ENCODE data around the gene PKD1.

- TF ChIP-seq POLR2A (IDR thresholded peaks at IDR 0.05; ENCODE audit: low read depth, low read length) (no peak), POLR2AphosphoS5 (IDR thresholded peaks at IDR 0.05; ENCODE audit: low read depth, low read length) (no peak), TAF1 (IDR thresholded peaks at IDR 0.05; ENCODE audit: low read depth, low read length) (no peak), PAX5 (IDR thresholded peaks at IDR 0.05; ENCODE audit: insufficient read depth, low read length, severe bottlenecking) (no peak), POU2F2 (IDR thresholded peaks at IDR 0.05; ENCODE audit: low read depth, low read length) (no peak)
Observed at GRCh38 chr16:2181952-2182351, 46.3 kb upstream of the PKD1 start.

Data from GM12891 (cell line).